ENCODE measurements around the gene PAN3.

PAN3 gene

GRCh38 chr13:28218679-28219078, 80.3 kb downstream of the PAN3 start:
- DNase-seq (ENCODE audit: extremely low read depth, low read depth): no peak
- no peak for TF ChIP-seq CTCF (IDR thresholded peaks at IDR 0.05; ENCODE audit: low read depth, low read length)

GRCh38 chr13:28219408-28220099, 81.2 kb downstream of the PAN3 start:
- no peak for DNase-seq (ENCODE audit: extremely low read depth, low read depth)
- no peak for TF ChIP-seq CTCF (IDR thresholded peaks at IDR 0.05; ENCODE audit: low read depth, low read length)

- TF ChIP-seq CTCF (IDR thresholded peaks at IDR 0.05; ENCODE audit: low read depth, low read length): no peak
- no peak for DNase-seq (ENCODE audit: extremely low read depth, low read depth)
Observed at GRCh38 chr13:28220166-28220565, 81.8 kb downstream of the PAN3 start.

GRCh38 chr13:28229522-28230411, 91.4 kb downstream of the PAN3 start:
- DNase-seq (ENCODE audit: extremely low read depth, low read depth): no peak
- no peak for TF ChIP-seq CTCF (IDR thresholded peaks at IDR 0.05; ENCODE audit: low read depth, low read length)

GRCh38 chr13:28231642-28232041, 93.3 kb downstream of the PAN3 start:
- TF ChIP-seq CTCF (IDR thresholded peaks at IDR 0.05; ENCODE audit: low read depth, low read length): no peak
- no peak for DNase-seq (ENCODE audit: extremely low read depth, low read depth)

- TF ChIP-seq CTCF (IDR thresholded peaks at IDR 0.05; ENCODE audit: low read depth, low read length): no peak
Observed at GRCh38 chr13:28237944-28238343, 99.6 kb downstream of the PAN3 start.

GRCh38 chr13:28239374-28239773, 101.0 kb downstream of the PAN3 start:
- no peak for DNase-seq (ENCODE audit: extremely low read depth, low read depth)
- no peak for TF ChIP-seq CTCF (IDR thresholded peaks at IDR 0.05; ENCODE audit: low read depth, low read length)

More at GRCh38 chr13:28237944-28238343, 99.6 kb downstream of the PAN3 start:
- DNase-seq (ENCODE audit: extremely low read depth, low read depth): no peak

Measured in AG09319 (cell line).